ENCODE results near the gene ITPRIPL1.

GRCh38 chr2:96356889-96357288 lies 31.8 kb downstream of the ITPRIPL1 start:
- TF ChIP-seq CTCF (IDR thresholded peaks at IDR 0.05) (no peak), POLR2A (IDR thresholded peaks at IDR 0.05) (no peak)
